Liver (tissue), 9 donors: ENCODE data around the gene HMG20A. TPM values are rescaled to one million over a fixed set of nuclear protein-coding genes. Genes with fewer than 3 reads are reported as not detected.
A peak's percentile ranks its signal among the peaks of the same experiment; 100 is the strongest.

Source experiments
- DNase-seq: peaks from one replicate; pipeline ENCODE4 v3.0.0-alpha.2; 2017; ENCODE audit warnings: low spot score
- H3K27ac ChIP-seq, 2 donors: one replicate each; pipeline ENCODE4 v1.7.0; 2013; ENCODE audit warnings: inconsistent platforms in 2 of 2, low read length in 2 of 2, control low read depth in 1 of 2, low read depth in 1 of 2, mild to moderate bottlenecking in 1 of 2
- H3K27me3 ChIP-seq, 4 donors: one replicate each; pipeline versions ENCODE4 v1.6.1 to v1.7.0; 2013; ENCODE audit warnings: low read length in 3 of 4, inconsistent platforms in 1 of 4, mild to moderate bottlenecking in 1 of 4, moderate library complexity in 1 of 4; ENCODE audit not compliant: control insufficient read depth in 4 of 4, insufficient read depth in 4 of 4
- H3K36me3 ChIP-seq, 4 donors: one replicate each; pipeline versions ENCODE4 v1.6.1 to v1.7.0; 2013; ENCODE audit warnings: low read length in 3 of 4, mild to moderate bottlenecking in 3 of 4, low read depth in 1 of 4, moderate library complexity in 1 of 4; ENCODE audit not compliant: control insufficient read depth in 4 of 4, insufficient read depth in 3 of 4
- H3K4me1 ChIP-seq, 4 donors: one replicate each; pipeline versions ENCODE4 v1.6.1 to v1.7.0; 2013; ENCODE audit warnings: low read length in 3 of 4, mild to moderate bottlenecking in 3 of 4, moderate library complexity in 1 of 4; ENCODE audit not compliant: control insufficient read depth in 4 of 4, insufficient read depth in 4 of 4
- H3K4me3 ChIP-seq, 3 donors: one replicate each; pipeline versions ENCODE4 v1.6.1 to v1.7.0; 2013; ENCODE audit warnings: low read length in 3 of 3, control low read depth in 1 of 3, low read depth in 1 of 3, mild to moderate bottlenecking in 1 of 3
- H3K9ac ChIP-seq, 2 donors: one replicate each; pipeline ENCODE4 v1.7.0; 2013; ENCODE audit warnings: low read length in 2 of 2, mild to moderate bottlenecking in 2 of 2, moderate library complexity in 2 of 2, control low read depth in 1 of 2, low read depth in 1 of 2
- H3K9me3 ChIP-seq, 4 donors: one replicate each; pipeline versions ENCODE4 v1.6.1 to v1.7.0; 2013; ENCODE audit warnings: low read length in 3 of 4; ENCODE audit not compliant: control insufficient read depth in 4 of 4
- ATF3 ChIP-seq: IDR thresholded peaks from 2 replicates; pipeline ENCODE4 v1.6.1; 2016; ENCODE audit warnings: antibody characterized with exemption
- EGR1 ChIP-seq, 2 donors: IDR thresholded peaks; 2 replicates each; pipeline ENCODE4 v1.6.1; 2016 to 2018; ENCODE audit warnings: antibody characterized with exemption in 2 of 2, low read depth in 2 of 2
- FOXA1 ChIP-seq: IDR thresholded peaks from 2 replicates; pipeline ENCODE4 v1.6.1; 2016; ENCODE audit warnings: antibody characterized with exemption
- FOXA2 ChIP-seq: IDR thresholded peaks from 2 replicates; pipeline ENCODE4 v1.6.1; 2016; ENCODE audit warnings: antibody characterized with exemption
- GABPA ChIP-seq, 2 donors: IDR thresholded peaks in 1 of 2; conservative IDR thresholded peaks in 1 of 2; 2 replicates each; pipeline ENCODE4 v1.6.1; 2016; ENCODE audit warnings: antibody characterized with exemption in 2 of 2, mild to moderate bottlenecking in 1 of 2, moderate library complexity in 1 of 2
- HNF4A ChIP-seq, 2 donors: conservative IDR thresholded peaks; 2 replicates each; pipeline ENCODE4 v1.6.1; 2016; ENCODE audit warnings: antibody characterized with exemption in 2 of 2, mild to moderate bottlenecking in 2 of 2
- HNF4G ChIP-seq: IDR thresholded peaks from 2 replicates; pipeline ENCODE4 v1.6.1; 2016; ENCODE audit warnings: antibody characterized with exemption
- JUND ChIP-seq, 2 donors: IDR thresholded peaks; 2 replicates each; pipeline ENCODE4 v1.6.1; 2016; ENCODE audit warnings: antibody characterized with exemption in 2 of 2
- NR2F2 ChIP-seq: IDR thresholded peaks from 2 replicates; pipeline ENCODE4 v1.6.1; 2016; ENCODE audit warnings: antibody characterized with exemption
- RAD21 ChIP-seq, 2 donors: IDR thresholded peaks; 2 replicates each; pipeline ENCODE4 v1.6.1; 2016; ENCODE audit warnings: antibody characterized with exemption in 2 of 2, mild to moderate bottlenecking in 2 of 2
- RXRA ChIP-seq, 2 donors: IDR thresholded peaks; 2 replicates each; pipeline ENCODE4 v1.6.1; 2017 to 2018; ENCODE audit warnings: antibody characterized with exemption in 2 of 2, mild to moderate bottlenecking in 1 of 2
- SP1 ChIP-seq: IDR thresholded peaks from 2 replicates; pipeline ENCODE4 v1.6.1; 2018; ENCODE audit warnings: antibody characterized with exemption, mild to moderate bottlenecking
- TAF1 ChIP-seq: conservative IDR thresholded peaks from 2 replicates; pipeline ENCODE4 v1.6.1; 2016; ENCODE audit warnings: antibody characterized with exemption, mild to moderate bottlenecking
- YY1 ChIP-seq: IDR thresholded peaks from 2 replicates; pipeline ENCODE4 v1.6.1; 2016; ENCODE audit warnings: antibody characterized with exemption, mild to moderate bottlenecking
- WGBS: extraction: QIAGEN DNeasy Blood & Tissue Kit; methylation state at CpG from one replicate; pipeline ENCODE4 v1.1.7; 2013; 5-methylcytosine and 5-hydroxymethylcytosine counted together
- polyA plus RNA-seq, 2 donors: library from polyadenylated mRNA; stranded (reverse) in 1 of 2; unstranded in 1 of 2; fragments of 200-250 nt in 1 of 2; fragments of >200 nt in 1 of 2; fragmentation: Nextera tagmentation in 1 of 2; extraction: Ambion mirVana in 1 of 2; gene quantifications; one replicate each; pipeline versions ENCODE4 v1.2.1 to v1.2.3, GENCODE V29; 2013 to 2015
- total RNA-seq, 2 donors: library from RNA; depleted of rRNA; stranded (reverse); fragments of >200 nt; gene quantifications; one replicate each; pipeline ENCODE4 v1.2.3, GENCODE V29; 2014
- TF ChIP-seq, protein P1 (sequence below): IDR thresholded peaks from 2 replicates; pipeline ENCODE4 v1.6.1; 2016; ENCODE audit warnings: antibody characterized with exemption, mild to moderate bottlenecking
- donor health status: healthy.
- donor health status: healthy.
- donor health status: healthy.
- donor health status: healthy.
- donor health status: healthy.

The HMG20A gene
- total and polyA plus RNA-seq, 4 donors = 7.7 to 19.4 (median 13.3) TPM

DNA sequence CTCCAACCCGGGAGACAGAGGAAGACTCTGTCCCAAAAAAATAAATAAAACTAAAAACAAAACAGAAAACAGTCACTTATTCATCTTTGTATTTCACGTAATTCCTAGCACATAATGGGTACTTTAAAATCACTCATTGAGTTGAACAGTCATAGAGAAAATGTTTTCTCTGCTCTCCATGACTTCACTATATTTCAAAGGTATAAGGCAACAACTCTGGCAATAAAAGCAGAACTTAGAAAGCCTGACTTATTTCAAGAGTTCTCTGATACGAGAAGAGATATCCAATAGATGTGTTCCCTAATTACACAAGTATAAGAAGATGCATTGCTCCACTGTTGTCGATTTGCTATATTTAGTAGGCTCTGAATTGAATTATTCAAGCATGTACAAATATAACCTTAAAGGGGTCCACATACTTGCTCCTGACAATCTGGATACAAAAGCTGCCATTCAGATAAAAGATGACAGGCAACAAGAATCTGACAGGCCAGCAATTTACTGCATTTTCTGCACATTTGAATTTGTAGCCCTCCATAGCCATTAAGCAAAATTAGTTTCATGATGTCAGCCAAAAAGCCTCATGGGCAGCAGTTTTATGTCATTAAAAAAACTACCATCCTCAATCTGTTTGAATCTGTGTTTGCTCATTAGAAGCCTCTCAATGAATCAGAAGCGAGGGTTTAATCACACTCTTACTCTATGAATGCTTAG lies 48.7 kb upstream of the HMG20A start:
- Histone ChIP-seq H3K4me1 (peaks cover 0 to 4% (median 0%) of the 10 kb centered on the region in 4 donors), H3K9me3 (no peaks in the 10 kb centered on the region), H3K27me3 (no peaks in the 10 kb centered on the region), H3K9ac (no peak overlapping the region), H3K27ac (no peak overlapping the region), H3K4me3 (no peak overlapping the region), H3K36me3 (no peaks in the 10 kb centered on the region)
- TF ChIP-seq TAF1 = no peak
- no peak for TF ChIP-seq FOXA2
- no peak for TF ChIP-seq FOXA1
- no peak for TF ChIP-seq RXRA (IDR thresholded peaks at IDR 0.05)
- TF ChIP-seq NR2F2 = no peak
- WGBS = 93% methylated on average over 5 of the region's 5 CpGs
- DNase-seq = no peak

DNA sequence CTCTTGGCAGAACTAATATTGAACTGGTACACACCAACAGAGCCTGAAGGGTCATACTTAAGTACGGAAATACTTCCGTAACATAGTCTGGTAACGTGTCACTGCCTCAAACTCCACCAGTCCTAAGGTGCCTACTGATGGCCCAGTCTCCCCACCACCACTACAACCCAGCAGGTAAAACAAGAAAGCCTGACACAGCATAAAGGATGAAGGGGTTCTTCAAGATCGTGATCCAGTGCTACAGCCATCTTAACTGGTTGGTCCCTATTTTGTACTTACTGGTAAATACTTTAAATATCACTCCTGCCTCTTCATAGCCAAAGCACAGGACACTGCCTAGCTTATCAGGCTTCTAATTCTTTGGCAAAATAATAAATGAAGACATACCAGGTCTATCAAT lies 47.2 kb upstream of the HMG20A start:
- Histone ChIP-seq H3K9me3 (no peaks in the 10 kb centered on the region), H3K9ac (no peak overlapping the region), H3K4me1 (peaks cover 0 to 4% (median 0%) of the 10 kb centered on the region in 4 donors), H3K27me3 (no peaks in the 10 kb centered on the region), H3K27ac (no peak overlapping the region), H3K36me3 (no peaks in the 10 kb centered on the region), H3K4me3 (no peak overlapping the region)
- 76% methylated on average over 4 of the region's 4 CpGs for WGBS
- DNase-seq = no peak
- no peak for TF ChIP-seq EGR1 (IDR thresholded peaks at IDR 0.05; ENCODE audit: low read depth in 2 of 2)
- no peak for TF ChIP-seq JUND (IDR thresholded peaks at IDR 0.05)

GRCh38 chr15:77375133-77375532 lies 45.6 kb upstream of the HMG20A start:
- DNase-seq = no peak
- Histone ChIP-seq H3K27me3 (no peaks in the 10 kb centered on the region), H3K4me1 (peaks cover 2 to 13% (median 8%) of the 10 kb centered on the region in 4 donors), H3K9me3 (no peaks in the 10 kb centered on the region), H3K27ac (no peak overlapping the region), H3K36me3 (peaks cover 0 to 2% (median 0%) of the 10 kb centered on the region in 4 donors), H3K4me3 (no peak overlapping the region), H3K9ac (no peak overlapping the region)
- TF ChIP-seq GABPA (IDR thresholded peaks at IDR 0.05 in 1 of 2, conservative IDR thresholded peaks at IDR 0.05 in 1 of 2) = no peak
- WGBS = 97% methylated on average over 1 of the region's 1 CpG

GRCh38 chr15:77376770-77377169 lies 43.9 kb upstream of the HMG20A start:
- TF ChIP-seq FOXA1 = no peak
- no peak for TF ChIP-seq HNF4G
- TF ChIP-seq SP1 = no peak
- H3K27ac ChIP-seq = no peak overlapping the region
- WGBS = 91% methylated on average over 1 of the region's 1 CpG

DNA sequence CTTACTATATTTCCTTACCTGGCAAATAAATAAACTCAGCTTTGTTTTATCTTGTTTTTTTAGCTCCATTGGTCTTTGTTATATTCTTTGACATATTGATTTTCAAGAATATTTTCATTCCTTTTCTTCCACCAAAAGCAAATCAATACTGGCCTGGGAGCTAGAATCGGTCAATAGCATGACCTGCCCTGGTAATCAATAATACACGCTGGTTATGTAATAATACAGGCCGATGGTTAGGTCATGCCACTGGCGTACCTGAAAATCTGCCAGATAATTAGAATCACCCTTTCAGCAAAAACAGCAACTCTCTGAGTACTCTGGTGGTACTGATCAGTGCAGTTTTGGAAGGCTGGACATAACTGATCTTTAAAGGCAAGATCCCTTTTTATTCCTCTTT lies 40.7 kb upstream of the HMG20A start:
- no peak overlapping the region for H3K27ac ChIP-seq
- DNase-seq = no peak
- no peaks in the 10 kb centered on the region for H3K9me3 ChIP-seq
- peaks cover 2 to 24% (median 14%) of the 10 kb centered on the region in 4 donors for H3K4me1 ChIP-seq
- peaks cover 0 to 2% (median 0%) of the 10 kb centered on the region in 4 donors for H3K36me3 ChIP-seq
- no peak overlapping the region for H3K4me3 ChIP-seq
- WGBS = 35% methylated on average over 4 of the region's 4 CpGs
- no peaks in the 10 kb centered on the region for H3K27me3 ChIP-seq
- H3K9ac ChIP-seq = no peak overlapping the region
- peak; percentile 51 to 58 for TF ChIP-seq HNF4A (conservative IDR thresholded peaks at IDR 0.05)
- peak; percentile 24 for TF ChIP-seq SP1
- TF ChIP-seq, protein P1, sequence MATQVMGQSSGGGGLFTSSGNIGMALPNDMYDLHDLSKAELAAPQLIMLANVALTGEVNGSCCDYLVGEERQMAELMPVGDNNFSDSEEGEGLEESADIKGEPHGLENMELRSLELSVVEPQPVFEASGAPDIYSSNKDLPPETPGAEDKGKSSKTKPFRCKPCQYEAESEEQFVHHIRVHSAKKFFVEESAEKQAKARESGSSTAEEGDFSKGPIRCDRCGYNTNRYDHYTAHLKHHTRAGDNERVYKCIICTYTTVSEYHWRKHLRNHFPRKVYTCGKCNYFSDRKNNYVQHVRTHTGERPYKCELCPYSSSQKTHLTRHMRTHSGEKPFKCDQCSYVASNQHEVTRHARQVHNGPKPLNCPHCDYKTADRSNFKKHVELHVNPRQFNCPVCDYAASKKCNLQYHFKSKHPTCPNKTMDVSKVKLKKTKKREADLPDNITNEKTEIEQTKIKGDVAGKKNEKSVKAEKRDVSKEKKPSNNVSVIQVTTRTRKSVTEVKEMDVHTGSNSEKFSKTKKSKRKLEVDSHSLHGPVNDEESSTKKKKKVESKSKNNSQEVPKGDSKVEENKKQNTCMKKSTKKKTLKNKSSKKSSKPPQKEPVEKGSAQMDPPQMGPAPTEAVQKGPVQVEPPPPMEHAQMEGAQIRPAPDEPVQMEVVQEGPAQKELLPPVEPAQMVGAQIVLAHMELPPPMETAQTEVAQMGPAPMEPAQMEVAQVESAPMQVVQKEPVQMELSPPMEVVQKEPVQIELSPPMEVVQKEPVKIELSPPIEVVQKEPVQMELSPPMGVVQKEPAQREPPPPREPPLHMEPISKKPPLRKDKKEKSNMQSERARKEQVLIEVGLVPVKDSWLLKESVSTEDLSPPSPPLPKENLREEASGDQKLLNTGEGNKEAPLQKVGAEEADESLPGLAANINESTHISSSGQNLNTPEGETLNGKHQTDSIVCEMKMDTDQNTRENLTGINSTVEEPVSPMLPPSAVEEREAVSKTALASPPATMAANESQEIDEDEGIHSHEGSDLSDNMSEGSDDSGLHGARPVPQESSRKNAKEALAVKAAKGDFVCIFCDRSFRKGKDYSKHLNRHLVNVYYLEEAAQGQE = no peak
- TF ChIP-seq EGR1 (IDR thresholded peaks at IDR 0.05; ENCODE audit: low read depth in 2 of 2) = no peak
- TF ChIP-seq RAD21 (IDR thresholded peaks at IDR 0.05) = peak; percentile 13 to 50
- no peak for TF ChIP-seq FOXA2
- no peak for TF ChIP-seq JUND (IDR thresholded peaks at IDR 0.05)
- no peak for TF ChIP-seq HNF4G
- peak; percentile 61 for TF ChIP-seq ATF3
- no peak for TF ChIP-seq TAF1
- TF ChIP-seq NR2F2 = no peak
- TF ChIP-seq GABPA (IDR thresholded peaks at IDR 0.05 in 1 of 2, conservative IDR thresholded peaks at IDR 0.05 in 1 of 2) = no peak
- peak; percentile 63 to 70 for TF ChIP-seq RXRA (IDR thresholded peaks at IDR 0.05)
- TF ChIP-seq FOXA1 = no peak
- TF ChIP-seq YY1 = peak; percentile 16

More at GRCh38 chr15:77376770-77377169, 43.9 kb upstream of the HMG20A start:
- Histone ChIP-seq H3K27me3 (no peaks in the 10 kb centered on the region), H3K4me1 (peaks cover 2 to 19% (median 11%) of the 10 kb centered on the region in 4 donors), H3K9me3 (no peaks in the 10 kb centered on the region), H3K9ac (no peak overlapping the region), H3K4me3 (no peak overlapping the region), H3K36me3 (peaks cover 0 to 2% (median 0%) of the 10 kb centered on the region in 4 donors)
- no peak for DNase-seq
